H9 (cell line): ENCODE measurements around the gene ITIH5. TPM values are rescaled to one million over a fixed set of nuclear protein-coding genes. Genes with fewer than 3 reads are reported as not detected.

Experiments used
- DNase-seq: peaks from one replicate; pipeline ENCODE4 v3.0.0-alpha.2; 2017
- H2AFZ ChIP-seq: one replicate; pipeline ENCODE4 v1.6.1; 2013; ENCODE audit warnings: mild to moderate bottlenecking, low read length, control low read depth, moderate library complexity
- H2AK5ac ChIP-seq: 2 replicates; pipeline ENCODE4 v1.6.1; 2013; ENCODE audit warnings: low read length, control low read depth, mixed read lengths; ENCODE audit not compliant: insufficient read length
- H2BK120ac ChIP-seq: one replicate; pipeline ENCODE4 v1.6.1; 2013; ENCODE audit warnings: low read depth, mild to moderate bottlenecking, low read length, control low read depth, inconsistent platforms; ENCODE audit not compliant: poor library complexity, severe bottlenecking
- H2BK12ac ChIP-seq: 2 replicates; pipeline ENCODE4 v1.6.1; 2013; ENCODE audit warnings: low read length, control low read depth, mixed read lengths, low read depth; ENCODE audit not compliant: insufficient read length
- H2BK15ac ChIP-seq: 2 replicates; pipeline ENCODE4 v1.6.1; 2013; ENCODE audit warnings: low read depth, low read length, control low read depth
- H2BK20ac ChIP-seq: one replicate; pipeline ENCODE4 v1.6.1; 2013; ENCODE audit warnings: low read depth, mild to moderate bottlenecking, low read length, control low read depth, inconsistent platforms; ENCODE audit not compliant: poor library complexity, severe bottlenecking
- H2BK5ac ChIP-seq: 2 replicates; pipeline ENCODE4 v1.6.1; 2013; ENCODE audit warnings: low read length, control low read depth, mixed read lengths; ENCODE audit not compliant: insufficient read length
- H3K14ac ChIP-seq: 2 replicates; pipeline ENCODE4 v1.6.1; 2013; ENCODE audit warnings: low read length, control low read depth; ENCODE audit not compliant: insufficient read depth
- H3K18ac ChIP-seq: 2 replicates; pipeline ENCODE4 v1.6.1; 2013; ENCODE audit warnings: low read depth, mild to moderate bottlenecking, mixed read lengths, low read length, control low read depth; ENCODE audit not compliant: insufficient read length
- H3K23ac ChIP-seq: 2 replicates; pipeline ENCODE4 v1.6.1; 2013; ENCODE audit warnings: low read length, control low read depth, mixed read lengths, low read depth; ENCODE audit not compliant: insufficient read length
- H3K23me2 ChIP-seq: 2 replicates; pipeline ENCODE4 v1.6.1; 2013; ENCODE audit warnings: low read depth, mild to moderate bottlenecking, mixed read lengths, low read length, control low read depth; ENCODE audit not compliant: insufficient read length, poor library complexity, severe bottlenecking
- H3K27ac ChIP-seq: 2 replicates; pipeline ENCODE4 v1.5.1; 2013; ENCODE audit warnings: low read length, control low read depth, mixed read lengths, low read depth; ENCODE audit not compliant: insufficient read length
- H3K27me3 ChIP-seq: 2 replicates; pipeline ENCODE4 v1.6.1; 2013; ENCODE audit warnings: low read length, control low read depth, inconsistent platforms; ENCODE audit not compliant: insufficient read depth
- H3K4ac ChIP-seq: 2 replicates; pipeline ENCODE4 v1.6.1; 2013; ENCODE audit warnings: low read depth, mild to moderate bottlenecking, control low read depth, inconsistent platforms, low read length, moderate library complexity
- H3K4me1 ChIP-seq: 2 replicates; pipeline ENCODE4 v1.6.1; 2013; ENCODE audit warnings: low read length, control low read depth, inconsistent platforms; ENCODE audit not compliant: insufficient read depth
- H3K4me2 ChIP-seq: 2 replicates; pipeline ENCODE4 v1.6.1; 2013; ENCODE audit warnings: low read length, control low read depth, mixed read lengths; ENCODE audit not compliant: insufficient read length, insufficient read depth
- H3K56ac ChIP-seq: 2 replicates; pipeline ENCODE4 v1.6.1; 2013; ENCODE audit warnings: low read depth, mild to moderate bottlenecking, mixed read lengths, low read length, control low read depth; ENCODE audit not compliant: insufficient read length
- H3K79me1 ChIP-seq: 2 replicates; pipeline ENCODE4 v1.6.1; 2013; ENCODE audit warnings: low read depth, mild to moderate bottlenecking, moderate library complexity, low read length, control low read depth, inconsistent platforms; ENCODE audit not compliant: insufficient read depth, poor library complexity, severe bottlenecking
- H3K79me2 ChIP-seq: 2 replicates; pipeline ENCODE4 v1.6.1; 2013; ENCODE audit warnings: low read length, control low read depth, inconsistent platforms; ENCODE audit not compliant: insufficient read depth
- H3K9ac ChIP-seq: 2 replicates; pipeline ENCODE4 v1.6.1; 2013; ENCODE audit warnings: low read length, control low read depth, mixed read lengths; ENCODE audit not compliant: insufficient read length; ENCODE audit errors: extremely low read depth
- H3K9me3 ChIP-seq: one replicate; pipeline ENCODE4 v1.6.1; 2013; ENCODE audit warnings: low read depth, low read length, inconsistent platforms; ENCODE audit not compliant: control insufficient read depth
- H3T11ph ChIP-seq: one replicate; pipeline ENCODE4 v1.6.1; 2013; ENCODE audit warnings: mild to moderate bottlenecking, low read length, control low read depth, inconsistent platforms
- H4K20me1 ChIP-seq: one replicate; pipeline ENCODE4 v1.6.1; 2013; ENCODE audit not compliant: control insufficient read depth, insufficient read length, insufficient read depth
- H4K5ac ChIP-seq: 2 replicates; pipeline ENCODE4 v1.6.1; 2013; ENCODE audit warnings: low read depth, mild to moderate bottlenecking, mixed read lengths, low read length, control low read depth; ENCODE audit not compliant: insufficient read length
- H4K8ac ChIP-seq: replicated peaks from 2 replicates; pipeline ENCODE4 v1.6.1; 2013; ENCODE audit warnings: low read length, control low read depth, mixed read lengths, low read depth; ENCODE audit not compliant: insufficient read length
- H4K91ac ChIP-seq: 2 replicates; pipeline ENCODE4 v1.6.1; 2013; ENCODE audit warnings: low read depth, mild to moderate bottlenecking, moderate library complexity, mixed read lengths, low read length, control low read depth; ENCODE audit not compliant: insufficient read length
- H3K27ac Mint-ChIP-seq, 3 experiments: 2 replicates in 2 of 3; 3 replicates in 1 of 3; pipeline ENCODE4 v1.8.0; 2020 to 2021; ENCODE audit warnings: mixed read lengths in 3 of 3, mild to moderate bottlenecking in 1 of 3, moderate library complexity in 1 of 3
- H3K27me3 Mint-ChIP-seq: 2 replicates; pipeline ENCODE4 v1.8.0; 2021; ENCODE audit warnings: low read depth, mild to moderate bottlenecking, moderate library complexity, mixed read lengths
- H3K36me3 Mint-ChIP-seq, 3 experiments: 2 replicates in 2 of 3; 3 replicates in 1 of 3; pipeline ENCODE4 v1.8.0; 2020 to 2021; ENCODE audit warnings: low read depth in 3 of 3, mixed read lengths in 3 of 3; ENCODE audit not compliant: insufficient read depth in 1 of 3
- H3K4me1 Mint-ChIP-seq, 2 experiments: 2 replicates each; pipeline ENCODE4 v1.8.0; 2020; ENCODE audit warnings: mixed read lengths in 2 of 2
- H3K4me3 Mint-ChIP-seq, 2 experiments: 2 replicates in 1 of 2; 3 replicates in 1 of 2; pipeline ENCODE4 v1.8.0; 2020 to 2021; ENCODE audit warnings: mild to moderate bottlenecking in 2 of 2, mixed read lengths in 2 of 2, moderate library complexity in 1 of 2
- H3K9me3 Mint-ChIP-seq, 2 experiments: 2 replicates in 1 of 2; 3 replicates in 1 of 2; pipeline ENCODE4 v1.8.0; 2020; ENCODE audit warnings: mild to moderate bottlenecking in 2 of 2, mixed read lengths in 2 of 2, moderate library complexity in 1 of 2
- CTCF ChIP-seq: fragments of 200-600 bp; sonication (generic); conservative IDR thresholded peaks from 3 replicates; pipeline ENCODE4 v1.8.0; 2021; ENCODE audit warnings: antibody characterized with exemption, mild to moderate bottlenecking
- WGBS: extraction: QIAGEN DNeasy Blood & Tissue Kit; methylation state at CpG from one replicate; pipeline ENCODE4 v1.1.7; 2013; ENCODE audit warnings: missing lambda C conversion rate, low lambda C conversion rate, mixed read lengths; ENCODE audit not compliant: insufficient read length; ENCODE audit errors: extremely low coverage; 5-methylcytosine and 5-hydroxymethylcytosine counted together
- total RNA-seq: library from RNA; stranded (reverse); gene quantifications from 2 replicates; pipeline ENCODE4 v1.2.1, GENCODE V29; 2021

Gene ITIH5
- total RNA-seq, 1 experiment from 2014 or later, result 1.3 TPM

GRCh38 chr10:7545792-7546191 lies 121.0 kb downstream of the ITIH5 start:
- H2AK5ac ChIP-seq, result no peak overlapping the region
- H3K56ac ChIP-seq, result no peak overlapping the region
- no peak overlapping the region for H3K9ac ChIP-seq
- H2BK15ac ChIP-seq, result no peak overlapping the region
- H3K23me2 ChIP-seq, result no peaks in the 10 kb centered on the region
- no peak overlapping the region for H3K23ac ChIP-seq
- H4K91ac ChIP-seq, result no peak overlapping the region
- DNase-seq, result no peak
- H2AFZ ChIP-seq, result no peak overlapping the region
- H3K14ac ChIP-seq, result no peak overlapping the region
- H3K79me2 ChIP-seq, result no peaks in the 10 kb centered on the region
- H3K9me3 ChIP-seq, result no peaks in the 10 kb centered on the region
- no peaks in the 10 kb centered on the region for H3K9me3 Mint-ChIP-seq
- no peak overlapping the region for H3K27ac Mint-ChIP-seq
- H4K20me1 ChIP-seq, result no peaks in the 10 kb centered on the region
- no peak overlapping the region for H3T11ph ChIP-seq
- H2BK12ac ChIP-seq, result no peak overlapping the region
- no peak overlapping the region for H2BK5ac ChIP-seq
- H3K4me3 Mint-ChIP-seq, result no peak overlapping the region
- H2BK20ac ChIP-seq, result no peak overlapping the region
- H2BK120ac ChIP-seq, result no peak overlapping the region
- H3K27me3 ChIP-seq, result no peaks in the 10 kb centered on the region
- H4K5ac ChIP-seq, result no peak overlapping the region
- no peaks in the 10 kb centered on the region for H3K79me1 ChIP-seq
- H3K4ac ChIP-seq, result no peak overlapping the region
- no CpG with 5 or more reads among the region's 4 CpGs for WGBS
- H3K27me3 Mint-ChIP-seq, result no peaks in the 10 kb centered on the region
- peaks cover 15 to 35% of the 10 kb centered on the region in 2 experiments for H3K4me1 Mint-ChIP-seq
- TF ChIP-seq CTCF, result no peak
- H3K27ac ChIP-seq, result no peak overlapping the region
- no peak overlapping the region for H4K8ac ChIP-seq
- H3K4me1 ChIP-seq, result peaks cover 4% of the 10 kb centered on the region; the same call in 1 of the 2 replicates
- H3K18ac ChIP-seq, result no peak overlapping the region
- no peak overlapping the region for H3K4me2 ChIP-seq
- H3K36me3 Mint-ChIP-seq, result no peaks in the 10 kb centered on the region
